Ureter (tissue), 1 donor: ENCODE data around the gene ZSCAN22. TPM values are rescaled to one million over a fixed set of nuclear protein-coding genes. Genes with fewer than 3 reads are reported as not detected.
"Not testable (repeated sequence)": the region's sequence is repeated elsewhere in the genome, so short reads cannot be mapped to it uniquely, and the experiment has no call there.

Experiments
- DNase-seq: peaks from one replicate; pipeline ENCODE4 v3.0.0-alpha.2; 2020; ENCODE audit warnings: low spot score
- total RNA-seq: library from RNA; stranded (reverse); gene quantifications from one replicate; pipeline ENCODE4 v1.2.4, GENCODE V29; 2023
- donor health status: DM: yes; HTN: yes; CAD: no.

ZSCAN22 gene
- 3.5 TPM for total RNA-seq

GRCh38 chr19:58326914-58327726 lies at the start of gene ZSCAN22:
TSS of gene ZSCAN22 (plus strand) at chr19:58326994. CDS start at chr19:58334803, 7,809 bp downstream.
- DNase-seq, result peak; percentile 97

- no peak for DNase-seq
Observed at GRCh38 chr19:58277197-58277596, 49.6 kb upstream of the ZSCAN22 start.

GRCh38 chr19:58277748-58278540 lies 48.9 kb upstream of the ZSCAN22 start:
- no peak for DNase-seq

- DNase-seq, result peak; percentile 98
Observed at GRCh38 chr19:58278541-58279041, 48.2 kb upstream of the ZSCAN22 start, which contains the start of gene ZNF8. TSS of gene ZNF8 (plus strand) at chr19:58278955. CDS start at chr19:58279082, 127 bp downstream.

- peak; percentile 80 for DNase-seq
Observed at GRCh38 chr19:58279042-58279924, 47.5 kb upstream of the ZSCAN22 start.

GRCh38 chr19:58279925-58280316 lies 46.9 kb upstream of the ZSCAN22 start:
- DNase-seq, result no peak

GRCh38 chr19:58284199-58284598 lies 42.6 kb upstream of the ZSCAN22 start:
- DNase-seq, result no peak

- DNase-seq, result no peak
Observed at GRCh38 chr19:58291943-58292342, 34.9 kb upstream of the ZSCAN22 start.

- DNase-seq, result no peak
Observed at GRCh38 chr19:58294743-58295374, 31.9 kb upstream of the ZSCAN22 start.

- DNase-seq, result no peak
Observed at GRCh38 chr19:58296104-58296503, 30.7 kb upstream of the ZSCAN22 start.

GRCh38 chr19:58300620-58301019 lies 26.2 kb upstream of the ZSCAN22 start:
- no peak for DNase-seq

- no peak for DNase-seq
Observed at GRCh38 chr19:58304255-58304654, 22.5 kb upstream of the ZSCAN22 start.

GRCh38 chr19:58304748-58305064 lies 22.1 kb upstream of the ZSCAN22 start:
- no peak for DNase-seq

GRCh38 chr19:58305065-58305931 lies 21.5 kb upstream of the ZSCAN22 start, which contains the start of gene ERVK3-1:
TSS of gene ERVK3-1 (plus strand) at chr19:58305377. CDS start at chr19:58312169, 6,792 bp downstream.
- peak; percentile 95 for DNase-seq

GRCh38 chr19:58305932-58306323 lies 20.9 kb upstream of the ZSCAN22 start:
- DNase-seq, result no peak

- no peak for DNase-seq
Observed at GRCh38 chr19:58307736-58308135, 19.1 kb upstream of the ZSCAN22 start.

- not testable (repeated sequence) for DNase-seq
Observed at GRCh38 chr19:58310685-58311084, 16.1 kb upstream of the ZSCAN22 start.

- no peak for DNase-seq
Observed at GRCh38 chr19:58311345-58311865, 15.4 kb upstream of the ZSCAN22 start.

GRCh38 chr19:58315580-58315979 lies 11.2 kb upstream of the ZSCAN22 start:
- DNase-seq, result no peak
